ENCODE data around the gene NT5C.
A peak's percentile ranks its signal among the peaks of the same experiment; 100 is the strongest.

DNA sequence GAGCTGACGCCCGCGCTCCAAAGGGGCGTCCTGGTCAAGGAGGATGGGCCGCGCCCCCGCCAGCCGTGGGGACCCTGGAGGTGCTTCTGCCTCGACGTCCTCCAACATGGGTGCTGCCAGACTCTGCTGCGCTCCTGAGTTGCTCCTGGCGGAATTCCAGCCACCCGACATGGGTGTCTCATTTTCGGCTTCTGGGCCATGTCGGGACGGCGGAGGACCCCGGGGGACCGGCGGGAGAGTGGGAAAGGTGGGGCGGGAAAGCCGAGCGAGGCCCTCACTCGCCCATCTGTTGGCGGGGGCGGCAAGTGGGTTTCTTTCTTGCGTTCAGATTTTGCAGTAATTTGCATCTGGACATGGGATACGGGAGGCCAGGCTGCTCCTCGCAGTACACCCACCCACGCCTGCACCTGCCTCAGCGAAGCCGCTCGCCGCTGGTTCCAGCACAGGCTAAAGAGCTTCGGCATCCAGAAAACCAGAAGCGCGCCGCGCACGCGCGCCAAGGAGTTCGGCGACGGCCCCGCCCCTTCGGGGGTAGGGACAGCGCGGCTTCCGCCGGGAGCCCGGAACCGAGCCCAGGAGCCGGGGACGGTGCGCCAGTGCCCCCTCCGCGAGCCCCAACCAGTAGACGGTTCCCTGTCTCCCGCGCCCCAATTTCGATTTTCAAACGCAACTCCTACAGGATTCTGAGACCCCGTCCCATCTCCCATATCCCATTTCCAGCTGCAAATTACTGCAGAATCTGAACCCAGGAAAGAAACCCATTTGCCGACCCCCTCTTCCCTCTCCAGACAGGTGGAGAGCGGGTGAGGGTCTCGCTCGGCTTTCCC, 21.9 kb downstream of the NT5C start, which contains the start of gene ARMC7:
- TF ChIP-seq, protein P1, sequence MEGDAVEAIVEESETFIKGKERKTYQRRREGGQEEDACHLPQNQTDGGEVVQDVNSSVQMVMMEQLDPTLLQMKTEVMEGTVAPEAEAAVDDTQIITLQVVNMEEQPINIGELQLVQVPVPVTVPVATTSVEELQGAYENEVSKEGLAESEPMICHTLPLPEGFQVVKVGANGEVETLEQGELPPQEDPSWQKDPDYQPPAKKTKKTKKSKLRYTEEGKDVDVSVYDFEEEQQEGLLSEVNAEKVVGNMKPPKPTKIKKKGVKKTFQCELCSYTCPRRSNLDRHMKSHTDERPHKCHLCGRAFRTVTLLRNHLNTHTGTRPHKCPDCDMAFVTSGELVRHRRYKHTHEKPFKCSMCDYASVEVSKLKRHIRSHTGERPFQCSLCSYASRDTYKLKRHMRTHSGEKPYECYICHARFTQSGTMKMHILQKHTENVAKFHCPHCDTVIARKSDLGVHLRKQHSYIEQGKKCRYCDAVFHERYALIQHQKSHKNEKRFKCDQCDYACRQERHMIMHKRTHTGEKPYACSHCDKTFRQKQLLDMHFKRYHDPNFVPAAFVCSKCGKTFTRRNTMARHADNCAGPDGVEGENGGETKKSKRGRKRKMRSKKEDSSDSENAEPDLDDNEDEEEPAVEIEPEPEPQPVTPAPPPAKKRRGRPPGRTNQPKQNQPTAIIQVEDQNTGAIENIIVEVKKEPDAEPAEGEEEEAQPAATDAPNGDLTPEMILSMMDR (IDR thresholded peaks at IDR 0.05), result no peak
- peak in 1 of 2 donors; percentile 52 for TF ChIP-seq POLR2A (IDR thresholded peaks at IDR 0.05)

All from adrenal gland (tissue), 5 donors.